ENCODE data around the gene EDN3.

Gene EDN3

GRCh38 chr20:59308493-59309201 is 8.2 kb downstream of the EDN3 start:
- DNase-seq (ENCODE audit: low read depth), result no peak

GRCh38 chr20:59309218-59309617 is 8.8 kb downstream of the EDN3 start:
- DNase-seq (ENCODE audit: low read depth), result no peak

- DNase-seq (ENCODE audit: low read depth), result no peak
Observed at GRCh38 chr20:59314997-59315396, 14.6 kb downstream of the EDN3 start.

GRCh38 chr20:59316911-59317731 is 16.7 kb downstream of the EDN3 start:
- DNase-seq (ENCODE audit: low read depth), result no peak

- DNase-seq (ENCODE audit: low read depth), result no peak
Observed at GRCh38 chr20:59318201-59318790, 17.9 kb downstream of the EDN3 start.

- DNase-seq (ENCODE audit: low read depth), result no peak
Observed at GRCh38 chr20:59318803-59319202, 18.4 kb downstream of the EDN3 start.

- no peak for DNase-seq (ENCODE audit: low read depth)
Observed at GRCh38 chr20:59320426-59320825, 20.0 kb downstream of the EDN3 start.

GRCh38 chr20:59320854-59321647 is 20.6 kb downstream of the EDN3 start:
- DNase-seq (ENCODE audit: low read depth), result no peak

- DNase-seq (ENCODE audit: low read depth), result no peak
Observed at GRCh38 chr20:59322081-59322480, 21.7 kb downstream of the EDN3 start.

GRCh38 chr20:59322585-59323454 is 22.4 kb downstream of the EDN3 start:
- DNase-seq (ENCODE audit: low read depth), result no peak

GRCh38 chr20:59323731-59324130 is 23.3 kb downstream of the EDN3 start:
- DNase-seq (ENCODE audit: low read depth), result no peak

- DNase-seq (ENCODE audit: low read depth), result no peak
Observed at GRCh38 chr20:59324521-59325141, 24.2 kb downstream of the EDN3 start.

- no peak for DNase-seq (ENCODE audit: low read depth)
Observed at GRCh38 chr20:59325142-59325523, 24.7 kb downstream of the EDN3 start.

- no peak for DNase-seq (ENCODE audit: low read depth)
Observed at GRCh38 chr20:59326188-59326587, 25.8 kb downstream of the EDN3 start.

- DNase-seq (ENCODE audit: low read depth), result no peak
Observed at GRCh38 chr20:59328071-59328470, 27.7 kb downstream of the EDN3 start.

- DNase-seq (ENCODE audit: low read depth), result no peak
Observed at GRCh38 chr20:59331721-59332329, 31.4 kb downstream of the EDN3 start.

- DNase-seq (ENCODE audit: low read depth), result no peak
Observed at GRCh38 chr20:59333260-59333845, 32.9 kb downstream of the EDN3 start.

GRCh38 chr20:59333951-59334350 is 33.5 kb downstream of the EDN3 start:
- no peak for DNase-seq (ENCODE audit: low read depth)

- no peak for DNase-seq (ENCODE audit: low read depth)
Observed at GRCh38 chr20:59334651-59335300, 34.4 kb downstream of the EDN3 start.

GRCh38 chr20:59335377-59335776 is 35.0 kb downstream of the EDN3 start:
- DNase-seq (ENCODE audit: low read depth), result no peak

Measured in EH (cell line).